ENCODE measurements around the gene DENND1B.
"Not testable (repeated sequence)": the region's sequence is repeated elsewhere in the genome, so short reads cannot be mapped to it uniquely, and the experiment has no call there.

DENND1B gene

DNA sequence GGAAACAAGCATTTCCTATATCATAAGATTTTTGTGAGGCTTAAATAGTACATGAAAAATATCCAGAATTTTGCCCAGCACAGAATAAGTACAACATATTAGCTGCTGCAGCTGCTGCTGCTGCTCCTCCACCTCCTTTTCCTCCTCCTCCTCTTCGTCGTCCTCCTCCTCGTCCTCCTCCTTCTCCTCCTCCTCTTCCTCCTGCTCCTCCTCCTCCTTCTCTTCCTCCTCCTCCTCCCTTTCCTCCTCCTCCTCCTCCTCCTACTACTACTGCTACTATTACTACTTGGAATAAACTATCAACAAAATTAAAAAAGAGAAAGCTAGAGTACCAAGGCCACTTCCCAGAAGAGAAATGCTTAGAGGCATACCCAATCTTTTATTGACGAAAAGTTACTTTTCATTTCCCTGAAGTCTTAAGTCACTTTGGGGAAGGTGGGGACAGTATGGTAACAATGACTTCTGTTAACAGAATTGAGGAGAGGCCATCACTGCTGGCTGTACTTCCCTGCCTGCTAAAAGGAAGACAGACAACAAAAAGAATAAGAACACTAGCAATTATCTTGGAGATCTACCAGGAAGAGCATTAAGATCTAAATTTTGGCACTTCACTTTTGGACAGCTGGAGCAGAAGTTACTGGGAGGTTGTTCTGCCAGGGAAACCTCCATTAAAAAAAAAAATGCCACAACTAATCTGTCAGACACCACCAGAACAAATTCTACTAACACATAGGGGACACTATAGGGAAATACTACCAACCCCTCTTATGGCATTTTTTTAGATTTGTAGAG lies 7.1 kb downstream of the DENND1B start:
- FAIRE-seq (peak; percentile 81), DNase-seq (ENCODE audit: insufficient read length, low spot score) (no peak)
- TF ChIP-seq, protein P1, sequence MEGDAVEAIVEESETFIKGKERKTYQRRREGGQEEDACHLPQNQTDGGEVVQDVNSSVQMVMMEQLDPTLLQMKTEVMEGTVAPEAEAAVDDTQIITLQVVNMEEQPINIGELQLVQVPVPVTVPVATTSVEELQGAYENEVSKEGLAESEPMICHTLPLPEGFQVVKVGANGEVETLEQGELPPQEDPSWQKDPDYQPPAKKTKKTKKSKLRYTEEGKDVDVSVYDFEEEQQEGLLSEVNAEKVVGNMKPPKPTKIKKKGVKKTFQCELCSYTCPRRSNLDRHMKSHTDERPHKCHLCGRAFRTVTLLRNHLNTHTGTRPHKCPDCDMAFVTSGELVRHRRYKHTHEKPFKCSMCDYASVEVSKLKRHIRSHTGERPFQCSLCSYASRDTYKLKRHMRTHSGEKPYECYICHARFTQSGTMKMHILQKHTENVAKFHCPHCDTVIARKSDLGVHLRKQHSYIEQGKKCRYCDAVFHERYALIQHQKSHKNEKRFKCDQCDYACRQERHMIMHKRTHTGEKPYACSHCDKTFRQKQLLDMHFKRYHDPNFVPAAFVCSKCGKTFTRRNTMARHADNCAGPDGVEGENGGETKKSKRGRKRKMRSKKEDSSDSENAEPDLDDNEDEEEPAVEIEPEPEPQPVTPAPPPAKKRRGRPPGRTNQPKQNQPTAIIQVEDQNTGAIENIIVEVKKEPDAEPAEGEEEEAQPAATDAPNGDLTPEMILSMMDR (IDR thresholded peaks at IDR 0.05; ENCODE audit: insufficient read depth, missing control alignments), result no peak

DNA sequence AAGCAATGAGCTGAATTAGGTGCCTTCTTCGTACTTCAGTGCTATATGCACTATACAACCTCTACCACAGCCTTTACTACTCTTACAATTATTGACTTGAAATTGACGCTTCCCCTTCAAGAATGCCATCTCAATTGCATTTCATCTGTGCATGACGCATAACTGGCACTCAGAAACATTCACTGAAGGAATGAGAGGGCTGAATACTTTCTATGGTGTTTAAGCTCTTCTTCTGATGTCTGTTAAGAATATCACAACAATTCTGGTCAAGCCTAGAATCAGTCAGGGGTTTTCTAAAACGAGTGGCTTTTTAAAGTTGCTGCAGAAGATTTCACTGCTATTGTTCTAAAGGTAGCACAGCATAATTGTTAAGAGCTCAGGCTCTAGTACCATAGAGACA lies 11.5 kb downstream of the DENND1B start:
- TF ChIP-seq, protein P1 (IDR thresholded peaks at IDR 0.05; ENCODE audit: insufficient read depth, missing control alignments), result no peak
- DNase-seq (ENCODE audit: insufficient read length, low spot score) (no peak), FAIRE-seq (peak; percentile 80)

DNA sequence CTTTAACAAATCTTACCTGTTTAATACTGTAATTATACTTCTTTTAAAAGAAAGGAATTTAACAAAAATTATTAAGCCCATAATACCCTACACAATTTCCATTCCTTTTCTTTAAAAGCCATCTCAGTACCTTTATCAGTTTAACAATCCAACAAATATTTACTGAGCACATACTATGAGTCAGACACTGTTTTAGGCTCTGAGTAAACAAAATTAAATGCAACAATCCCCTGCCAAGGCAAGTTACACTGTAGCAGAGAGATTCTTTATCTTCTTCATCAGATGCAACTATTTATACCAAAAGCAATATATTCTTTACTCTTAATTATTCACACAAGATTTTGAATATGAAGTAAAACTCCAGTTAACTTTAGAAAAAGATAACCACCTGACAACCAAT lies 12.0 kb downstream of the DENND1B start:
- TF ChIP-seq, protein P1 (IDR thresholded peaks at IDR 0.05; ENCODE audit: insufficient read depth, missing control alignments), result no peak
- FAIRE-seq, result peak; percentile 75
- DNase-seq (ENCODE audit: insufficient read length, low spot score), result no peak

GRCh38 chr1:197761654-197762053 lies 13.6 kb downstream of the DENND1B start:
- TF ChIP-seq, protein P1 (IDR thresholded peaks at IDR 0.05; ENCODE audit: insufficient read depth, missing control alignments), result no peak
- DNase-seq (ENCODE audit: insufficient read length, low spot score) (no peak), FAIRE-seq (no peak)

- FAIRE-seq; DNase-seq (ENCODE audit: insufficient read length, low spot score): not testable (repeated sequence)
Measured at GRCh38 chr1:197755553-197755952, 19.7 kb downstream of the DENND1B start.

- FAIRE-seq; DNase-seq (ENCODE audit: insufficient read length, low spot score): not testable (repeated sequence)
Measured at GRCh38 chr1:197752652-197753164, 22.6 kb downstream of the DENND1B start.

DNA sequence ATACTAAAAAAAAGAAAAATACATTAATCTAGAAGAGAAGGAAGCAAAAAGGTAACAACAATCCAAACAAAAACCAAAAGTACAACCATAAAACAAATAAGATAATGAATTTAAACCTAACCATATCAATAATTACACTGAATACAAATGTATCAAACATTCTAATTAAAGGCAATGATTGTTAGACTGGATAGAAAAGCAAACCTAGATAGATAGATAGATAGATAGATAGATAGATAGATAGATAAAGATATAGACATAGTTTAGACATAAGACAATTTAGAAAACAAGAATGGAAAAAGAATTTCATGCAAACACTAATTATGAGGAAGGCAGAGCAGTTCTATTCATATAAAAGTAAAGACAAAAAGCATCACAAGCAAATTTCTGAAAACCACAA lies 24.9 kb downstream of the DENND1B start:
- FAIRE-seq (peak; percentile 81), DNase-seq (ENCODE audit: insufficient read length, low spot score) (no peak)
- TF ChIP-seq, protein P1 (IDR thresholded peaks at IDR 0.05; ENCODE audit: insufficient read depth, missing control alignments), result no peak

GRCh38 chr1:197745911-197746310 lies 29.4 kb downstream of the DENND1B start:
- peak; percentile 71 for FAIRE-seq
- TF ChIP-seq, protein P1 (IDR thresholded peaks at IDR 0.05; ENCODE audit: insufficient read depth, missing control alignments), result no peak
- DNase-seq (ENCODE audit: insufficient read length, low spot score), result no peak
